ENCODE measurements around the gene ADAMTS4.
A peak's percentile ranks its signal among the peaks of the same experiment; 100 is the strongest.

GRCh38 chr1:161177112-161177935 is 21.5 kb downstream of the ADAMTS4 start, which contains the start of gene B4GALT3:
- no peak for TF ChIP-seq CEBPB (IDR thresholded peaks at IDR 0.05; ENCODE audit: low read depth, low read length)
- no peak for TF ChIP-seq CTCF (conservative IDR thresholded peaks at IDR 0.05; ENCODE audit: low read depth, low read length)
- TF ChIP-seq RCOR1 (IDR thresholded peaks at IDR 0.05; ENCODE audit: insufficient replicate concordance, low read length) = no peak
- no peak for TF ChIP-seq NFE2L2 (IDR thresholded peaks at IDR 0.05; ENCODE audit: low read depth, low read length)
- TF ChIP-seq POLR2A (IDR thresholded peaks at IDR 0.05; ENCODE audit: low read depth, low read length) = peak; percentile 87
- no peak for TF ChIP-seq FOS (IDR thresholded peaks at IDR 0.05; ENCODE audit: low read depth, low read length)
- 0 out of 2 replicates have a peak, but pooled peaks have one; percentile 13 for TF ChIP-seq USF2 (IDR thresholded peaks at IDR 0.05; ENCODE audit: low read depth, low read length)
- TF ChIP-seq MXI1 (IDR thresholded peaks at IDR 0.05; ENCODE audit: borderline replicate concordance, low read depth, low read length) = peak; percentile 62; the same call in 1 of the 2 replicates
- TF ChIP-seq RAD21 (IDR thresholded peaks at IDR 0.05; ENCODE audit: low read length) = no peak
- no peak for TF ChIP-seq BHLHE40 (IDR thresholded peaks at IDR 0.05; ENCODE audit: low read depth, low read length)
- no peak for TF ChIP-seq RFX5 (IDR thresholded peaks at IDR 0.05; ENCODE audit: low read depth, low read length)
- TF ChIP-seq MAFK (IDR thresholded peaks at IDR 0.05; ENCODE audit: low read depth, low read length) = no peak
- TF ChIP-seq SMC3 (IDR thresholded peaks at IDR 0.05; ENCODE audit: low read depth, low read length) = no peak

Measured in IMR-90 (cell line).